Measurements from ENCODE around the gene ELAVL2.

ELAVL2 gene

GRCh38 chr9:23830476-23830805, 4.4 kb upstream of the ELAVL2 start:
- Mint-ChIP-seq H3K4me3 (no peak overlapping the region), H3K27me3 (ENCODE audit: low read depth, poor library complexity) (peaks cover 70% of the 10 kb centered on the region), H3K36me3 (ENCODE audit: low read depth) (no peaks in the 10 kb centered on the region)

GRCh38 chr9:23829580-23830475, 3.8 kb upstream of the ELAVL2 start:
- H3K27me3 Mint-ChIP-seq (ENCODE audit: low read depth, poor library complexity) = peaks cover 65% of the 10 kb centered on the region
- peaks cover 22% of the 10 kb centered on the region for H3K4me1 Mint-ChIP-seq
- no peaks in the 10 kb centered on the region for H3K9me3 Mint-ChIP-seq
- no peaks in the 10 kb centered on the region for H3K36me3 Mint-ChIP-seq (ENCODE audit: low read depth)
- no peak overlapping the region for H3K27ac Mint-ChIP-seq
- TF ChIP-seq, protein P1, sequence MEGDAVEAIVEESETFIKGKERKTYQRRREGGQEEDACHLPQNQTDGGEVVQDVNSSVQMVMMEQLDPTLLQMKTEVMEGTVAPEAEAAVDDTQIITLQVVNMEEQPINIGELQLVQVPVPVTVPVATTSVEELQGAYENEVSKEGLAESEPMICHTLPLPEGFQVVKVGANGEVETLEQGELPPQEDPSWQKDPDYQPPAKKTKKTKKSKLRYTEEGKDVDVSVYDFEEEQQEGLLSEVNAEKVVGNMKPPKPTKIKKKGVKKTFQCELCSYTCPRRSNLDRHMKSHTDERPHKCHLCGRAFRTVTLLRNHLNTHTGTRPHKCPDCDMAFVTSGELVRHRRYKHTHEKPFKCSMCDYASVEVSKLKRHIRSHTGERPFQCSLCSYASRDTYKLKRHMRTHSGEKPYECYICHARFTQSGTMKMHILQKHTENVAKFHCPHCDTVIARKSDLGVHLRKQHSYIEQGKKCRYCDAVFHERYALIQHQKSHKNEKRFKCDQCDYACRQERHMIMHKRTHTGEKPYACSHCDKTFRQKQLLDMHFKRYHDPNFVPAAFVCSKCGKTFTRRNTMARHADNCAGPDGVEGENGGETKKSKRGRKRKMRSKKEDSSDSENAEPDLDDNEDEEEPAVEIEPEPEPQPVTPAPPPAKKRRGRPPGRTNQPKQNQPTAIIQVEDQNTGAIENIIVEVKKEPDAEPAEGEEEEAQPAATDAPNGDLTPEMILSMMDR (IDR thresholded peaks at IDR 0.05) = no peak
- H3K4me3 Mint-ChIP-seq = no peak overlapping the region
- peak; percentile 67 for DNase-seq

More at GRCh38 chr9:23830476-23830805, 4.4 kb upstream of the ELAVL2 start:
- Mint-ChIP-seq H3K4me1 (peaks cover 22% of the 10 kb centered on the region), H3K9me3 (no peaks in the 10 kb centered on the region), H3K27ac (no peak overlapping the region)
- DNase-seq = no peak
- TF ChIP-seq, protein P1 (IDR thresholded peaks at IDR 0.05) = no peak

- DNase-seq = no peak
- peaks cover 15% of the 10 kb centered on the region for H3K4me1 Mint-ChIP-seq
- no peak overlapping the region for H3K4me3 Mint-ChIP-seq
- peaks cover 41% of the 10 kb centered on the region for H3K27me3 Mint-ChIP-seq (ENCODE audit: low read depth, poor library complexity)
- TF ChIP-seq, protein P1 (IDR thresholded peaks at IDR 0.05) = no peak
- no peak overlapping the region for H3K27ac Mint-ChIP-seq
- no peaks in the 10 kb centered on the region for H3K9me3 Mint-ChIP-seq
- H3K36me3 Mint-ChIP-seq (ENCODE audit: low read depth) = no peaks in the 10 kb centered on the region
Observed at GRCh38 chr9:23825700-23826099, 340 bp downstream of the ELAVL2 start.

GRCh38 chr9:23824830-23825591, 1.0 kb downstream of the ELAVL2 start:
- no peaks in the 10 kb centered on the region for H3K9me3 Mint-ChIP-seq
- peaks cover 41% of the 10 kb centered on the region for H3K27me3 Mint-ChIP-seq (ENCODE audit: low read depth, poor library complexity)
- no peaks in the 10 kb centered on the region for H3K36me3 Mint-ChIP-seq (ENCODE audit: low read depth)
- peak; percentile 64 for DNase-seq
- no peak overlapping the region for H3K4me3 Mint-ChIP-seq
- TF ChIP-seq, protein P1 (IDR thresholded peaks at IDR 0.05) = no peak
- H3K27ac Mint-ChIP-seq = no peak overlapping the region
- H3K4me1 Mint-ChIP-seq = peaks cover 12% of the 10 kb centered on the region

GRCh38 chr9:23823986-23824829, 1.8 kb downstream of the ELAVL2 start:
- Mint-ChIP-seq H3K27ac (no peak overlapping the region), H3K4me3 (no peak overlapping the region), H3K36me3 (ENCODE audit: low read depth) (no peaks in the 10 kb centered on the region), H3K4me1 (peaks cover 16% of the 10 kb centered on the region), H3K27me3 (ENCODE audit: low read depth, poor library complexity) (peaks cover 41% of the 10 kb centered on the region), H3K9me3 (no peaks in the 10 kb centered on the region)
- TF ChIP-seq, protein P1 (IDR thresholded peaks at IDR 0.05) = no peak
- DNase-seq = peak; percentile 6

All from nephron progenitor cell (in vitro differentiated cells).